ENCODE measurements around the gene CFHR3.
"Not testable (repeated sequence)": the region's sequence is repeated elsewhere in the genome, so short reads cannot be mapped to it uniquely, and the experiment has no call there.

The CFHR3 gene

GRCh38 chr1:196774603-196775002 lies at the start of gene CFHR3:
CFHR3 (plus strand) TSS chr1:196774840; CDS start chr1:196774887, 47 bp downstream.
- DNase-seq (ENCODE audit: low spot score): no peak

DNA sequence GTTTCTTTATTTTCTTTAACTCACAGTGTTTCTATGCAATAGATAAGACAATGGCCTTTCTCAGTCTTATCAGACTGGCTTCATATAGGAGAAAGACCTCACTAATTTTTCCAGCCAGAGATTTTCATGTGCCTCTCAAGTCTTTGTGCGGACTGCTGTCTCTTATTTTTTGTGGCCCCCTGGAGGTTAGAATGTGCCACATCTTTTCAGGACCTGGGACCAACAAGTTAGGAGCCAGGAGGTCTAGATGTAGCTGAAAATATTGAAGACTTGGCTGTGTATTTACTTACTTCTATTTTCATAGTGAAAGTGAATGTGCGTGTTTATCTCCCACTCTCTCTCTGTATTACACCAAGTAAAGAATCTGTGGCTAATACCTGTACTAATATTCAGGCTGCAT lies 42.1 kb upstream of the CFHR3 start:
- no peak for DNase-seq (ENCODE audit: low spot score)

- no peak for DNase-seq (ENCODE audit: low spot score)
Measured at GRCh38 chr1:196733091-196733970, 41.3 kb upstream of the CFHR3 start.

DNA sequence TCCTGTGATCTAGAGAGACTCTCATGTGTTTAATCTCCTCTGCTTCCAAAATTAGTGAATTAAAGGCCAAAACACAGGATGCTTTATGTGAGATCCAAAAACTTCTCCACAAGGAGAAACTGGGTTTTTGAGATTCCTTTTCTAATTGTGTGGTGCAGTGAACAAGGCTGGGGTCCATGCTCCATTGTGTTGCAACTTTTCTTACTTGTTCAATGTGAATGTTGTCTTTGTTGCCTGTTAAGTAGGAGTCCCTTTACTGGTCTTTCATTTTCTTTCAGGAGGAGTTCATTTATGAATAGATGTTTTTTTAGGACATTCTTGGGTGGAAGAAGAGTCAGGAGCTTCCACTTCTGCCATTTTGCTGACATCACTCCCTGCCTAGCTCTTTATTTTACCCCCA lies 40.6 kb upstream of the CFHR3 start:
- no peak for DNase-seq (ENCODE audit: low spot score)

GRCh38 chr1:196734460-196734859 lies 40.2 kb upstream of the CFHR3 start:
- DNase-seq (ENCODE audit: low spot score): no peak

DNA sequence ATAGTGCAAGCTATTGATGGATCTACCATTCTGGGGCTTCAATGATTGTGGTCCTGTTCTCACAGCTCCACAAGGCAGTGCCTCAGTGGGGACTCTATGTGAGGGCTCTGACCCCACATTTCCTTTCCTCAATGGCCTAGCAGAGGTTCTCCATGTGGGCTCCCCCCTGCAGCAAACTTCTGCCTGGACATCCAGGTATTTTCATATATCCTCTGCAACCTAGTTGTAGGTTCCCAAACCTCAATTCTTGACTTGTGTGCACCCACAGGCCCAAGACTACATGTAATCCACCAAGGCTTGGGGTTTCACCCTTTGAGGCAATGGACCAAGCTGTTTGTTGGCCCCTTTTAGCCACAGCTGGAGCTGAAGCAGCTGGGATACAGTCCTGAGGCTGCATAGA lies 35.9 kb upstream of the CFHR3 start:
- DNase-seq (ENCODE audit: low spot score): no peak

GRCh38 chr1:196743244-196743643 lies 31.4 kb upstream of the CFHR3 start:
- not testable (repeated sequence) for DNase-seq (ENCODE audit: low spot score)

GRCh38 chr1:196765019-196765740 lies 9.5 kb upstream of the CFHR3 start:
- not testable (repeated sequence) for DNase-seq (ENCODE audit: low spot score)

DNA sequence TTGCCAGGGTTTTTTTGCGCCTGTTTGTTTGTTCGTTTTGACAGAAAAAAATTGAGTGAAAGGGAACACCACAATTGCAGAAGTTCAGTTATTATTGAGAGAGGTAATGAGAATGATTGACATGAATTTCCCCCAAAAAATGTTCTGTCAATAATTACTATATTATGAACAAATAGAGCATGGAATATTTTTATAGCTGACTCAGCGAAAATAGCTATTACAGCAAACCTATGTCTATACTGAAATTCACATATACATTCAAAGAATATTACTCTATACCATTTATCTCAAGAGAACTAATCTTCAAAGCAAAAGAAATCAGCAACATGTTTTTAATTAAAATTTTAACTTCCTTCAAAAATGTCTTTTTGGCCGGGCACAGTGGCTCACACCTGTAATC lies 4.8 kb upstream of the CFHR3 start:
- not testable (repeated sequence) for DNase-seq (ENCODE audit: low spot score)

- DNase-seq (ENCODE audit: low spot score): no peak
Measured at GRCh38 chr1:196773713-196774112, 927 bp upstream of the CFHR3 start.

GRCh38 chr1:196774175-196774574 lies 465 bp upstream of the CFHR3 start:
- DNase-seq (ENCODE audit: low spot score): no peak

DNA sequence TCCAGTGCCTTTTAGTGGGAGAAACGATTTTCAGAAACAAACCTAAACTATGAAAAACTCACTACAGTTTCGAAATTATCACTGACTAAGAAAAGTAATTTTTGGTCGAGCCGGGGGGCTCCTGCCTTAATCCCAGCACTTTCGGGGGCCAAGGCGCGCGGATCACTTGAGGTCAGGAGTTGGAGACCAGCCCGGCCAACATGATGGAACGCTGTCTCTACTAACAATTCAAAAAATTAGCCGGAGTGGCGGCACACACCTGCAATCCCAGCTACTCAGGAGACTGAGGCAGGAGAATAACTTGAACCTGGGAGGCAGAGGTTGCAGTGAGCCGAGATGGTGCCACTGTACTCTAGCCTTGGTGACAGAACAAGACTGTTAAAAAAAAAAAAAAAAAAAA lies 3.0 kb downstream of the CFHR3 start:
- no peak for DNase-seq (ENCODE audit: low spot score)

DNA sequence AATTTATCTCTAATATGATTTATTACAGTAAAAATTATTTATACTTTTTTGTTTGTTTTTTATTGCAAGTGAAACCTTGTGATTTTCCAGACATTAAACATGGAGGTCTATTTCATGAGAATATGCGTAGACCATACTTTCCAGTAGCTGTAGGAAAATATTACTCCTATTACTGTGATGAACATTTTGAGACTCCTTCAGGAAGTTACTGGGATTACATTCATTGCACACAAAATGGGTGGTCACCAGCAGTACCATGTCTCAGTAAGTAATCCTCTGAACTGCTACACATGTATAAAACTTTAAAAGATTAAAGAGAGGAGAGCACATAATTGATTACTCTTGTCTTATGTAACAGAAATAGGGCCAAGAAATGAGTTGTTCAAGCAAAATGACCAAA lies 4.5 kb downstream of the CFHR3 start:
- DNase-seq (ENCODE audit: low spot score): no peak

DNA sequence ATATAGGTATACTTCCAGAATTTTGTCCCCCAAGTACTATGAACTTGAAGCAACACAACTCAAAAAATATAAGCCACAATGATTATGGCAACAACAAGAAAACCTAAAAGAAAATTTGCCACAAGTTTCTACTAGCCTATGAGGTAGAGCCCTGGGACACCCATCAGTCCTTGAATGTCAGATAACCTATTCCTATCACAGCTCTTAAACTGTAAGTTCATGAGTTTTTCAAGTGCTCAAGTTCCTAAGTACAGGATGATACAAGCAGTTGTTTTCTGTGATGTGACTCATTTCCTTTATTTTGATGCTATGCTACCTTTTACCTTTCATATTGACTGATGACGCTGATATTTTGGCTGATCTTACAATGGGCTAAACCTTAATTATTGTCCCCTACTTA lies 16.6 kb downstream of the CFHR3 start:
- not testable (repeated sequence) for DNase-seq (ENCODE audit: low spot score)

DNA sequence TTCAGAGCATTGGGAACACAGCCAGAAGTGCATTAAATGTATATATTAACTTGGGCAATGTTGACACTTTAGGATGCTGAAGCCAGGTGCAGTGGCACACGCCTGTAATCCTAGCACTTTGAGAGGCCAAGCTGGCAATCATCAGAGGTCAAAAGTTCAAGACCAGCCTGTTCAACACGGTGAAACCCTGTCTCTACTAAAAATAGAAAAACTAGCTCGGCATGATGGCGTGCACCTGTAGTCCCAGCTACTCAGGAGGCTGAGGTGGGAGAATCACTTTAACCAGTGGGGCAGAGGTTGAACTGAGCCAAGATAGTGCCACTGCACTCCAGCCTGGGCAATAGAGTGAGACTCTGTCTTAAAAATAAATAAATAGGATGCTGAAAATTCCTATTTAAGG lies 19.5 kb downstream of the CFHR3 start:
- not testable (repeated sequence) for DNase-seq (ENCODE audit: low spot score)

DNA sequence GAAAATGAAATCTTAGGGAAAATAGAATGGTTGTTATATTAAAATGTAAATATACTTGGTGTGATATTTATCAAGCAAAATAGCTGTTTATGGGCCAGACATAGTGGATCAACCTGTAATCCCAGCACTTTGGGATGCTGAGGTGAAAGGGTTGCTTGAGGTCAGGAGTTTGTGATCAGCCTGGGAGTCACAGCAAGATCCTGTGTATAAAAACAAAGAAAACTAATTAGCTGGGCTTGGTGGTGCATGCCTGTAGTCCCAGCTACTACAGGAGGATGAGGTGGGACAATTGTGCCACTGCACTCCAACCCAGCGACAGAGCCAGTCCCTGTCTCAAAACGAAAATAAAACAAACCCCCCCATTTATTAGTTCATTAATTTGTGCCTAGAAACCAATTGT lies 23.3 kb downstream of the CFHR3 start:
- DNase-seq (ENCODE audit: low spot score): no peak

DNA sequence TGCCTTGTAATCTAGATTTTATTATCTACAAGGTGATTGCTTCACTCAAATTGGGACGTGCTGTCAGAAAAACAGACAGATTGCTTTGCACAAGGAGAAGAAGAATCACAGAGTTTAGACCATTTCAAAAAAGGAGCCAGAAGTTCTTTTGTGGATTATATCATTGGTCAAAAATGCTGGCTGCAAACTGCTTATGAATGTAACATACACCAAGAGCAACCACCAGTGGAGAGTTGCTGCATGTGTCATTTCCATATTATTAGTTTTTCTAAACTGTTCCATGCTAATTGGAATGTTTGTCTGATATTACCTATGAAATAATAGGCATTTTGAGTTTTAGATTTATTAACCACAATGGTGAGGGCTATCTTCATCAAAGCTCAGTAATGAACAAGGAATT lies 27.3 kb downstream of the CFHR3 start:
- not testable (repeated sequence) for DNase-seq (ENCODE audit: low spot score)

DNA sequence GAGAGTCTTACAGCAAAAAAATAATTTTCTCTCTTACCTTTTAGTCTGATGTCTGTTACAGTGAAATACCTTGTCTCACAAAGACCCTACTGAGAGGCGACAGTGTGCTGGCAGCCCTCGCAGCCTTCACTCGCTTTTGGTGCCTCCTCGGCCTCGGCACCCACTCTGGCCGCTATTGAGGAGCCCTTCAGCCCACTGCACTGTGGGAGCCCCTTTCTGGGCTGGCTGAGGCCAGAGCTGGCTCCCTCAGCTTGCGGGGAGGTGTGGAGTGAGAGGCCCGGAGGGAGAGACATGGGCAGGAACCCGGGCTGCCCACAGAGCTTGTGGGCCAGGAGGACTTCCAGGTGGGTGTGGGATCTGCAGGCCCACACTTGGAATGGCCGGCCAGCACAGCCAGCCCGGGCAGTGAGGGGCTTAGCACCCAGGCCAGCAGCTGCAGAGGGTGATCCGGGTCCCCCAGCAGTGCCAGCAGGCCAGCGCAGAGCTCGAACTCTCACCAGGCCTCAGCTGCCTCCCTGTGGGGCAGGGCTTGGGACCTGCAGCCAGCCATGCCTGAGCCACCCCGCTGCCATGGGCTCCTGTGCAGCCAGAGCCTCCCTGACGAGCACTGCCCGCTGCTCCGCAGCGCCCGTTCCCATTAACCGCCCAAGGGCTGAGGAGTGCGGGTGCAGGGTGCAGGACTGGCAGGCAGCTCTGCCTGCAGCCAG lies 34.0 kb downstream of the CFHR3 start:
- no peak for DNase-seq (ENCODE audit: low spot score)

DNA sequence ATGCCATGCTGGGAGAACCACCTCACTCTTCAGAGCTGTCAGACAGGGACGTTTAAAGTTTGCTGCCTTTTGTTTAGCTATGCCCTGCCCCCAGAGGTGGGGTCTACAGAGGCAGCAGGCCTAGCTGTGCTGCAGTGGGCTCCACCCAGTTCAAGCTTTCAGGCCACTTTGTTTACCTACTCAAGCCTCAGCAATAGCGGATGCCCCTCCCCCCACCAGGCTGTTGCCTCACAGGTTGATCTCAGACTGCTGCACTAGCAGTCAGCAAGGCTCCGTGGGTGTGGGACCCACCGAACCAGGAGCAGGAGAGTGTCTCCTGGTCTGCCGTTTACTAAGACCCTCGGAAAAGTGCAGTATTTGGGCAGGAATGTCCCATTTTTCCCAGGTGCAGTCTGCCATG lies 42.8 kb downstream of the CFHR3 start:
- not testable (repeated sequence) for DNase-seq (ENCODE audit: low spot score)

GRCh38 chr1:196819531-196819930 lies 44.9 kb downstream of the CFHR3 start, which contains the start of gene CFHR1:
CFHR1 (plus strand) TSS chr1:196819731; CDS start chr1:196819845, 114 bp downstream.
- not testable (repeated sequence) for DNase-seq (ENCODE audit: low spot score)

DNA sequence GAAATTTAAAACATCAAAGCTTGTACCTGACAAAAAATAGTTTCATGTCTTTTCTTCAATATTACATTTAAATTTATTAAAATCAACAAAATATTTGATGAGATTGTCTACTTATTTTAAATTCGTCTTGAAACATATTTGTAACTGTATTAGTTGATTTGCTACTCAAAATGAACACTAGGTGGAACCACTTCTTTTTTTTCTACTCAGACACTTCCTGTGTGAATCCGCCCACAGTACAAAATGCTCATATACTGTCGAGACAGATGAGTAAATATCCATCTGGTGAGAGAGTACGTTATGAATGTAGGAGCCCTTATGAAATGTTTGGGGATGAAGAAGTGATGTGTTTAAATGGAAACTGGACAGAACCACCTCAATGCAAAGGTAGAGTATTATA lies 53.2 kb downstream of the CFHR3 start:
- DNase-seq (ENCODE audit: low spot score): not testable (repeated sequence)

Data from hematopoietic multipotent progenitor cell treated with erythropoietin and hydrocortisone succinate and interleukin-3 and kit ligand, for 17 days (in vitro differentiated cells).